RPMI7951 (cell line): Measurements from ENCODE around the gene TMEM150C. TPM values are rescaled to one million over a fixed set of nuclear protein-coding genes. Genes with fewer than 3 reads are reported as not detected.
"Not testable (repeated sequence)": the region's sequence is repeated elsewhere in the genome, so short reads cannot be mapped to it uniquely, and the experiment has no call there.

Experiments
- DNase-seq: peaks from one replicate; pipeline ENCODE4 v3.0.0-alpha.2; 2012; ENCODE audit warnings: low read depth
- total RNA-seq: library from RNA; depleted of rRNA; stranded (reverse); fragments of >200 nt; shearing (Covaris generic); gene quantifications from 2 replicates; pipeline ENCODE4 v1.2.3, GENCODE V29; 2014

The TMEM150C gene
- total RNA-seq, 1 experiment from 2014 or later, result 0.12 TPM

DNA sequence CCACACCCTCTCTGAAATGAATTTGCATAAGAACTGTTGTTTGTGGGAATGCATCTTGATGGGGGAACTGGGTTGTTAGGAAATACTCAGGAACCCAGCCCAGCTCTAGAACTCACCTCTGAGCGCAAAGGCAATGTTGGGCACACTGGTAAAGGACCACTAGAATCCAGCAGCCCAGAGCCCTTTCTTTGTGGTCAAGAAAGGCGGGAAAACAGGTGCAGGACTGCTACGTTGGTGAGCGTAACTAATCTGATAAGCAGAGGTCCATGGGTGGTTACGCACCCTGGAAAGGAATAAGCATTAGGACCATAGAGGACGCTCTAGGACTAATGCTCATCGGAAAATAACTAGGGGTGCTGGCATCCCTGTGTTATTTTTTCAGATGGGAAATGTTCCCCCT is 85.9 kb downstream of the TMEM150C start:
- not testable (repeated sequence) for DNase-seq

DNA sequence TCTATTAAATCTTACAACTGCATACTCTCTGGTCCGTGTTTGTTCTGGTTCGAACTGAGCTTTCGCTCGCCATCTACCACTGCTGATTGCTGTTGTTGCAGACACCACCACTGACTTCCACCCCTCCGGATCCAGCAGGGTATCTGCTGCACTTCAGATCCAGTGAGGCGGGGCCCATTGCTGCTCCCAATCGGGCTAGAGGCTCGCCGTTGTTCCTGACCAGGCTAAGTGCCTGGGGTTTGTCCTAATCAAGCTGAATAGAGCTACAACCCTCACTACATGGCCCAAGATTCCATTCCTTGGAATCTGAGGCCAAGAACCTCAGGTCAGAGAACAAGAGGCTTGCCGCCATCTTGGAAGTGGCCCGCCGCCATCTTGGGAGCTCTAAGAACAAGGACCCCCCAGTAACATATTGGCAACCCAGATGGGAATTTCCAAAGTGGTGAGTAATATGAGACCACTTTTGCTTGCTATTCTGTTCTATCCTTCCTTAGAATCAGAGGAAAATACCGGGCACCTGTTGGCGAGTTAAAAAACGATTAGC is 88.1 kb downstream of the TMEM150C start:
- DNase-seq, result no peak

DNA sequence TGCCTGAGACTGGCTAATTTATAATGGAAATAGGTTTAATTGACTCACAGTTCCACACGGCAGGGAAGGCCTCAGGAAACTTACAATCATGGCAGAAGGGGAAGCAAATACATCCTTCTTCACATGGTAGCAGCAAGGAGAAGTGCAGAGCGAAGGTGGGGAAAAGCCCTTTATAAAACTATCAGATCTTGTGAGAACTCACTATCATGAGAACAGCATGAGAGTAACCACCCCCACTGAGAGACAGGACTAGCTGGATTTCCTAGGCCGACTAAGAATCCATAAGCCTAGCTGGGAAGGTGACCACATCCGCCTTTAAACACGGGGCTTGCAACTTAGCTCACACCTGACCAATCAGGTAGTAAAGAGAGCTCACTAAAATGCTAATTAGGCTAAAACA is 88.7 kb downstream of the TMEM150C start:
- DNase-seq, result not testable (repeated sequence)

DNA sequence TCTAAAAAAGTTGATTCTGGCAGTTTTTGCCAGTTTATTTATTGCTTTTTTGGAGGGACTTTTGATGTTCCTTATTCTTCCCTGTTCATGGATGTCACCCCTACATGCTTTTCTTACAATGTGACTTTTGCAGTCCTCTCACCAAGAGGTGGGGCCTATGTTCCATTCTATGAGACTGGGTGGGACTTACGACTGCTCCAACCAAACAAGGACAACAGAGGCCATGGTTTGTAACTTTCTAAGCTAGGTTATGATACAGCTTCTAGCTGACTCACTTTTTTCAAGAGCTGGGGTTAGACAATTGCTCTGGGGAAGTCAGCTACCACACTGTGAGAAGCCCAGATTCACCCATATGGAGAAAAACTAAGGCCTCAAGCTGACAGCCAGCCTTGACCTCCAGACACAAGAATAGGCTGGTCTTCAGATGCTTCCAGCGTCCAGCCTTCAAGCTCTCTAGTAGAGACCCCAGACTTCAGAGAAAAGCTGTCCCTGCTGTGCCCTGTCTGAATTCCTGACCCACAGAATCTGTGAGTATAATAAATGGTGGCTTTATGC is 91.9 kb downstream of the TMEM150C start:
- peak; percentile 24 for DNase-seq

DNA sequence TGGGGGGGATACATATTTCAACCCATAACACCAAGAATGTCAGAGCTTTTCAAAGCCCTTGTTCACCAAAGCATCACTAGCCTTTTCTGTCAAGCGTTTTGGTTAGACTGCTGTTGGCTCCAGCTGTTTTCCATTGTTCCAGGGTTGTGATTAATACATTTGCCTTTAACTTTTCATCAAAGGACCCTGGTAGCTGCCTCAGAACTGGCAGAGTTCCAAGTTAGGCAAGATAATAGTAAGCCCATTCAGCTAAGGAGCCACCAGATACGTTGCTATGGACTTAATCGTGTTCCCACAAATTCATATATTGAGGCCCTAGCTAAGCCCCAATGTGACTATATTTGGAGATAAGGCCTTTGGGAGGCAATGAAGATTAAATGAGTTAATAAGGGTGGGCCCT is 94.3 kb downstream of the TMEM150C start:
- DNase-seq, result no peak

DNA sequence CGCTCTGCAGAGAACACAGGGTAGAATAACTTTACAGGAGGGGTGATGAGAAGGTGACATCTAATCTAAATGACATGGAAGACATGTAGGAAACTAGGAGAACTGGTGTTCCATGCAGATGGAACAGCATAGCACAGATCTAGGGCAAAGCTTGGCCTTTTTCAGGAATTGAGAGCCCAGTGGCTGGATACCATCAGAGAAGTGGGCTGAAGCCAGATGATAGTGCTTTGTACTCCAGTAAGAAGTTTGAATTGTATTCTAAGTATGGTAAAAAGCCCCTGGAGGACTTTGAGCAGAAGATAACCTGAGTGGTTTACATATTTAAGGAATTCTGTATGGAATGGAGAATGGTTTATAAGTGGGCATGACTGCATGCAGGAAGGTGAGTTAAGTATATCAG is 98.6 kb downstream of the TMEM150C start:
- DNase-seq, result no peak

DNA sequence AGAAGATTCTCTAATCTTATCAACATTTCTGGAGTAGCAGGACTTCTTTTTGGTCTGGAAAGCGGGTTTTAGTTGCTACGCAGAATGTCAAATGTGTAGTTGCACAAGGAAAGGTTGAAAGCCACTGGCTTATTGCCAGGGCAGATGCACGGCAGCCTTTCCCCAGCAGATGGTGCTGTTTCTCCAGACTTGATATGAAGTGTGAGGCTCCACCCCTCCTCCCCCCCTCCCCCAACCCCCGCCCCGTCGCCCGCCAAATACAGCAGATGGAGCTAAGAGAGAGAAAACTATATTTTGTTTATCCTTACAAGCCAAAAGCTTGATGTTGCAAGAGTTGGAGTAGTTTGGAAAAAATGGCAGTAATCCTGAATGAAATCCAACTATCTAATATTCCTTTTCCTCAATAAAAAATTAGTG is 99.4 kb downstream of the TMEM150C start:
- peak; percentile 72 for DNase-seq

DNA sequence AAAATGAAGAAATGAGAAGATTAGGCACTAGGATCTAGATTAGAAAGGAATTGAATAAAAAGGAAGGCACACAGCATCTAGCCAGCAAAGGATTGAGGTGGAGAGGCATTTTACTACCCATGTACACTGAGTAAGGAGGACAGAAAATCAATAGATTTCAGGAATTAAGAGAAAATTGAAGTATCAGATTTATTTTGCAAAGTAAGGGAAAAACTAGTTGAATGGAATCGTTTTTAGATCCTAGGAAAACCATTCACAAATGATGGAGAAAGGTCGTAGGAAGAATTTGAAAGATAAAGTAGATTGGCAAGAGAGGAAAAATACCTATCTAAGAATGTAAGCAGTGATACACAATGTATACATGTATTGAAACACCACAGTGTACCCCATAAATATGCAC is 100.1 kb downstream of the TMEM150C start:
- no peak for DNase-seq

DNA sequence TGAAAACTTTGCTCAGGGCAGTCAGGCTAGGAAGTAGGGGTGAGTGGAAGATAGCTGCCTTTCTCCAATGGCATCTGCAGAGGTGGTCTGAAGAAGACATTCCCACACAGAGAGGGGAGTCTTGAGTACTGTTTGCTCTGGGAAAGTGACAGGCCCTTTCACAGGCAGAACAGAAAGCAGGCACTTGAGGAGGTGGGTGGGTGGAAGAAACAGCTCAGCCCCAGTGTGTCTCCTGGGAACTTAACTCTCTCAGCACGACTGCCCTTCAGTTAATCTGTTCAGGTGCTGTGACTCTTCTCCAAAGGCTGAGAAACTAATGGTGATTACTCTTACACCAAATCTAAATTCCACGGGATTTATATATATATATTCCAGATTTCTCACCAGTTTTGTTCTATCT is 103.1 kb downstream of the TMEM150C start:
- no peak for DNase-seq

DNA sequence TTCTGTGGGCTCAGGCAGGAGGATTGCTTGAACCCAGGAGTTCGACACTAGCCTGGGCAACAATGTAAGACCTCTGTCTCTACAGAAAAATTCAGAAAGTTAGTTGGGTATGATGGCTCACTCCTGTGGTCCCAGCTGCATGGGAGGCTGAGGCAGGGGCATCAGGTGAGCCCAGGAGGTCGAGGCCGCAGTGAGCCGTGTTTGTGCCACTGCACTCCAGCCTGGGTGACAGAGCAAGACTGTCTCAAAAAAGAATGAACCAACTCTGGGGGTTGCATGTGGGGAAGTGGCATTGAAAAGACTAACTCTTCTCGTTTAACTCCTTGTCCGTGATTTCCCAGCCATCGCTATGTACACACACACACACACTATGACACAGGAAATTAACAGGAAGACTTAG is 104.5 kb downstream of the TMEM150C start:
- no peak for DNase-seq

DNA sequence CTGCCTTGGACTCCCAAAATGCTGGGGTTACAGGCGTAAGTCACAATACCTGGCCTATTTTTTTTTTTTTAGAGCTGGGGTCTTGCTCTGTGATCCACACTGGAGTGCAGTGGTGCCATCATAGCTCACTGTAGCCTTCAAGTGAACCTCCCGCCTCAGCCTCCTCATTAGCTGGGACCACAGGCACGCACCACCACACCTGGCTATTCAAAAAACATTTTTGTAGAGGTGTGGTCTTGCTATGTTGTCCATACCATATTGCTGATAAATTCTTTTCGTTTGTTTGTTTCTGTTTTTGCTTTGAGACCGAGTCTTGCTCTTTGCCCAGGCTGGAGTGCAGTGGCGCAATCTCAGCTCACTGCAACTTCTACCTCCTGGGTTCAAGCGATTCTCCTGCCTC is 109.8 kb downstream of the TMEM150C start:
- no peak for DNase-seq

DNA sequence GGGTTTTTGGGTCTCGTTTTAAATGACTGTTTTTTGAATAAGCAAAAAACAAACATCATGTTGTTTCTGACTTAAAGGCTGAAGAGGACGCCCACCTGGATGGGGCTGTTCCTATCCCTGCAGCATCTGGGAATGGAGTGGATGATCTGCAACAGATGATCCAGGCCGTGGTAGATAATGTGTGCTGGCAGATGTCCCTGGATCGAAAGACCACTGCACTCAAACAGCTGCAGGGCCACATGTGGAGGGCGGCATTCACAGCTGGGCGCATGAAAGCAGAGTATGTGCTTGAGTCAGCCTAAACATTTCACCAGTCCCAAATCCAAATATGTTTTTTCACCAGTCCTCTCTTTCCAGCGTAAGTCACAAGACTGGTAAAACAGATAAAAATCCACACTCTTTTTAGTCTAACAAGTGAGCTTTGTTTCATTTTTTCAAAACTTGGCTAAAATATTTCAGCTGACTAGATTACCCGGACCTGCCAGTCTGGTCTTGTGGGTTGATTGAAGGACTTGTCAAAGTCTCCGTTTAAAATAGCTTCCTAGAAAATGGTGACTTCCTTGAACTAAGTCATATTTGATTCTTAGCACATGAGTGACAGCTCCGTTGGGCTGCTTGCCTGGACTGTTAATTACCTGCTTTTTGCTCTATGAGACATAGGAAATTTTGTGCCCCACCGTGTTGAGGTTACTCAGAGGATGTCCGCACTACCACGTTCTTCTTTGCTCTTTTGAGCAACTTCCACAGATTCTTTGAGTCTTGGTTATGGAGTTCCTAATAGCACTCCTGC is 110.6 kb downstream of the TMEM150C start:
- no peak for DNase-seq

DNA sequence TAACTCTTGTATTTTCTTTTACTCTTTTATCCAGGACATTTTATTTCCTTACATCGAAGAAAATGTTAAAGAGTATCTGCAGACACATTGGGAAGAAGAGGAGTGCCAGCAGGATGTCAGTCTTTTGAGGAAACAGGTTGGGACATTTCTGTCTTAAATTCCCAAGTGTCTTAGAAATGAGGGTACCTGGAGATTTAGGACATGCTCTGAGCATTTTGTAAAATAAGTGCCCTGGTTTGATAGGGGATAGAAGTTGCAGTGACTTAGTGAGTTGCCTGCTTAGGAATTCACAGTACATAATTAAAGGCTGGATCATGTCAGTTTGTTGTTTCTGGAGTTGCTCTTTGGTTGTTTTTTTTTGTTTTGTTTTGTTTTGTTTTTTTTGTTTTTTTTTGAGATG is 113.9 kb downstream of the TMEM150C start:
- DNase-seq, result no peak

DNA sequence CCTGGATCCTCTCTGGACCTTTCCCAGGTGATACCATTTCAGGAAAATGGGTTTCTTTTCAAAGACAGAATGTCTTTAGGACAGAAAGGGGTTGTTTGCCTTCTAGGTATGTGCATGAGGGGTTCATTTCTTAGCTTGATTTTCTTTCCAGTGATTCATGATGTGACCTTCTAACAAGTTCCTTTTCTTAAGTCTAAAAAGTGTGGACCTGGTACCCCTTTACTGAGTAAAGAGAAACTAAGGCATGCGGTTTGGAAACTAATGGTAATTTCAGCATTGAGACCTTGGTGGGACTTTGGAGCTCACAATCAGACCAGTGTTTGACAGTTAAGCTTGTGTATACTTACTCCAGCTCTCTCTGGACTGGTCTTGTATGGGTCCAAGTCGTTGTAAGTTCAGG is 122.7 kb downstream of the TMEM150C start:
- no peak for DNase-seq

DNA sequence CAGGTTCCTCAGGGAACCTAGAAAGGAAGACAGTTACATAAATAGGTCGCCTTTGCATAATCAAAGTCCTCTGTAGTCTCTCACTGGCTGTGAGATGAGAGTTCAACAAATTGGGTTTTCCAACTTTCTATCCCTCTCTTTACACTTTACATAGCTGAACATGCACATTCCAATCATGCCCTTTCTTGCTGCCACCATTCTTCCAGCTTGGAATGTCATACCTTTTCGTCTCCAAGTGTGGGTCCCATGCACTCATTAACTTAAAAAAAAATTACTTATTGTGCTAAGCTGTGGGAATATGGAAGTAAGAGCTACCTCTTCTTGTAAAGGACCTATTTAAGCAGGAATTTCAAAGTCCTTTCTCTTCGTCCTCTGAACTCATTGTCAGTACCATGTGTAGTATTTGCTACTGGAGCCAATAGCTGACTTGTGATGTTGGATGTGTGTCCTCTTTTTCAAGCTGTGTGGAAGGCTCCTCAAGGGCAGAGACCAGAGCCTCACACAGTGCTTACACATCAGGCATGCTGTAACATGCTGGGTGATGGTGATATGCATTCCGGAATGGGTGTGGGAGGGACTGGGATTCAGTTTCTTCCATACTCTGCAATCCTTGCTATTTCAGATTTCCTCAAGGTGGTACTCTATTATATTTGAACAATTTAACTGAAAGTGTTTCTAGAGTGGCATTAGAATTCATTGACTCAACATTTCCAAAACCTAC is 124.3 kb downstream of the TMEM150C start:
- no peak for DNase-seq

DNA sequence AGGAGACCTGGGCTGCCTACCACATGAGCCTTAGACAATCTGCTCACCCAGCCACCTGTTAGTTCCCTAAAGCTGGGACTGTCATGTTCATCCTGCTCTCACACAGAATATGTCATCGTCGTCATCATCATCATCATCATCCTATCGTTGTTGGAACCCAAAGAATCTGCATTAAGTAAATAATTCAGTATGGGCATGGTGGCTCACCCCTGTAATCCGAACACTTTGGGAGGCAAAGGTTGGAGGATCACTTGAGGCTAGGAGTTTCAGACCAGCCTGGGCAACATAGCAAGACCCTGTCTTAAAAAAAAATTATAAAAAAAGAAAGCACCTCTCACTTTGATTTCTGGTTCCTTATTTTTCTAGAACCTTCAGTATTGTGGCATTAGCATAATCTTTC is 125.0 kb downstream of the TMEM150C start:
- no peak for DNase-seq

DNA sequence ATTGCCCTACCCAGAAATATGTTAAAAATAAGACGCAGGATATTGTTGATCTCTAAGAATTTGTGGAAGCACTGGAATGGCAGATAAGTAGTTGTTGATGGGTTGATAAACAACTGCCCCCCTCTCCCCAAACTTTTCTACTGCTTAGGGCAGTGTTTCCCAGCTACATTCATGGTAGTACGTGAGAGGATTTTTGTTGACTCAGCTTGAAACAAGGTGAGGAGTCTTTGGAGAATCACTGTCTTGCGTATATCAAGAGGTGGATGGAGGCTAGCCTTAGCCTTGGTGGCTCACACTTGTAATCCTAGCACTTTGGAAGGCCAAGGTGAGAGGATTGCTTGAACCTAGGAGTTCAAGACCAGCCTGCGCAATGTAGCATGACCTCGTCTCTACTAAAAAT is 125.7 kb downstream of the TMEM150C start:
- no peak for DNase-seq

DNA sequence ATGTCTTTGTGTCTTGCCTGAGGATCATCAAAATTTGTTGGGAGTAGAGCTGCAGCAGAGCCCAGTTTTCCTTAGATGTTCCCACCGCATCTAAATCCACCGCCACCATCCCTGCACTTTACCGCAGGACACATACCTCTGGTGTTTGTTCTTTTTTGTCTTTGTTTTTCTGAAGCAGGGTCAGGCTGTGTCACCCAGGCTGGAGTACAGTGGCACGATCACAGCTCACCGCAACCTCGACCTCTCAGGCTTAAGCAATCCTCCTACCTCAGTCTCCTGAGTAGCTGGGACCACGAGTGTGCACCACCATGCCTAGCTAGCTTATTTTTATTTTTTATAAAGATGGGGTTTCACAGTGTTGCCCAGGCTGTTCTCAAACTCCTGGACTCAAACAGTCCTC is 126.8 kb downstream of the TMEM150C start:
- DNase-seq, result no peak

DNA sequence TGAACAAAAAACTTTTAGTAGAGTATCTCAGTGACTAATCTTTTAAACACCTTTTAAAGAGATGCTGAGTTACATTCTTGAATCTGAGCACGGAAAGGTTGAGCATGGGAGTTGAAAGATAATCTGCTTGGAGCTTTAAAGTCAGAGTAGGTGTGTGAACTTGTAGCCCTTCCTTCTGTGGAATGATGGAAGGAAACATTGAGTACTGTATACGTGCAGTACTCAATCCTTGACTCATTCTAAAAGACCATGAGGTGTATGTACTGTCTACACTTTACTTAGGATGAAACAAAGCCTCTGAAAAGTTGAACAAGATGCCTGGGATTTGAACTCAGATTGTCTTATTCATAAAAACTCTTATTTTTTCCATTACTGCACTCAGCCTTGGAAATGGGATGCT is 128.0 kb downstream of the TMEM150C start:
- no peak for DNase-seq
